Breast epithelium (tissue), 4 donors: Measurements from ENCODE around the gene PTH2. TPM values are rescaled to one million over a fixed set of nuclear protein-coding genes. Genes with fewer than 3 reads are reported as not detected.

ENCODE experiments used
- DNase-seq, 2 donors: peaks; one replicate each; pipeline ENCODE4 v3.0.0-alpha.2; 2019; ENCODE audit warnings: low spot score in 2 of 2
- H3K27ac ChIP-seq, 2 donors: fragments of 200-600 bp; sonication (generic) in 1 of 2; one replicate each; pipeline ENCODE4 v1.5.1; 2016 to 2019; ENCODE audit warnings: mild to moderate bottlenecking in 1 of 2
- H3K27me3 ChIP-seq, 2 donors: fragments of 200-600 bp; sonication (generic) in 1 of 2; one replicate each; pipeline versions ENCODE4 v1.5.1 to v1.6.0; 2017 to 2019; ENCODE audit warnings: control low read depth in 1 of 2, mild to moderate bottlenecking in 1 of 2
- H3K36me3 ChIP-seq: fragments of 200-600 bp; one replicate; pipeline ENCODE4 v1.5.1; 2019
- H3K4me1 ChIP-seq, 2 donors: fragments of 200-600 bp; sonication (generic); one replicate each; pipeline ENCODE4 v1.5.1; 2016 to 2019; ENCODE audit warnings: control low read depth in 1 of 2
- H3K4me3 ChIP-seq, 3 donors: fragments of 200-600 bp; sonication (generic); 1 replicate in 2 of 3; 2 replicates in 1 of 3; pipeline ENCODE4 v1.5.1; 2016 to 2019; ENCODE audit warnings: mild to moderate bottlenecking in 3 of 3, moderate library complexity in 2 of 3
- H3K9me3 ChIP-seq, 2 donors: fragments of 200-600 bp; sonication (generic) in 1 of 2; one replicate each; pipeline ENCODE4 v1.5.1; 2016 to 2019; ENCODE audit warnings: control low read depth in 1 of 2
- CTCF ChIP-seq, 3 donors: fragments of 450-650 bp; IDR thresholded peaks; one replicate each; pipeline ENCODE4 v1.5.1; 2016 to 2017; ENCODE audit warnings: antibody characterized with exemption in 3 of 3, mild to moderate bottlenecking in 3 of 3, moderate library complexity in 3 of 3
- POLR2A ChIP-seq: fragments of 450-650 bp; IDR thresholded peaks from one replicate; pipeline ENCODE4 v1.6.1; 2016; ENCODE audit warnings: antibody characterized with exemption, mild to moderate bottlenecking, moderate library complexity
- POLR2AphosphoS5 ChIP-seq, 3 donors: sonication (generic); formaldehyde crosslinking; IDR thresholded peaks; one replicate each; pipeline ENCODE4 v1.6.1; 2017; ENCODE audit warnings: antibody characterized with exemption in 3 of 3
- intact Hi-C: fragments of 100-400 bp; cut with DNase I; formaldehyde crosslinking; loops from one replicate; pipeline ENCODE4 v1.15.1; 2023; ENCODE audit warnings: low total_unique reads
- total RNA-seq, 3 donors: library from RNA; depleted of rRNA; stranded (reverse); fragments of >200 nt; gene quantifications; one replicate each; pipeline ENCODE4 v1.1.0, GENCODE V29; 2016

PTH2 gene
- total RNA-seq, 3 donors from 2014 or later: not detected

- Histone ChIP-seq H3K27me3 (peaks cover 0 to 23% of the 10 kb centered on the region in 2 donors), H3K36me3 (no peaks in the 10 kb centered on the region), H3K27ac (peak overlapping the region; percentile 80 to 81), H3K4me1 (peaks cover 0 to 4% of the 10 kb centered on the region in 2 donors), H3K4me3 (peak overlapping the region; percentile 62 to 91 (median 69)), H3K9me3 (no peaks in the 10 kb centered on the region)
- intact Hi-C loops: no loop called here
- TF ChIP-seq POLR2AphosphoS5 (IDR thresholded peaks at IDR 0.05): no peak
- TF ChIP-seq POLR2A: no peak
- TF ChIP-seq CTCF (IDR thresholded peaks at IDR 0.05): no peak
- DNase-seq: peak; percentile 94 to 96
Observed at GRCh38 chr19:49442771-49443365, 19.6 kb upstream of the PTH2 start.

DNA sequence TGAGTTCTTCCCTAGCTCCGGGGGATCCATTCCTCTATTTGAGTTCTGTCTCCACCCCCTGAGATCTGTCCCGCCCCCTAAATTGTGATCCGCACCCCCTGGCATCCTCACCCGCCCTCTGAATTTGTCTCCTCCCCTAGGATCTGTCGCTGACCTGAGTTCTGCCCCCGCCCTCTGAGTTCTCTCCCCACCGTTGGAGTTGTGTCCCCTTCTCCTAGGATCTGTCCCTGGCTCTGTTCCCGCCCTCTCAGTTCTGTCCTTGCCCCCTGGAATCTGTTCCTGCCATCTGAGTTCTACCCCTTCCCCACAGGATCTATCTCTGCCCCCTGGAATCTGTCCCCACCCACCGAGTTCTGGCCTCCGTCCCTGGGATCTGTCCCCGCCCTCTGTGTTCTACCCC is 19.1 kb upstream of the PTH2 start:
- H3K36me3 ChIP-seq: no peaks in the 10 kb centered on the region
- DNase-seq: peak in 1 of 2 donors; percentile 46
- H3K9me3 ChIP-seq: no peaks in the 10 kb centered on the region
- H3K27ac ChIP-seq: peak overlapping the region; percentile 80 to 81
- peaks cover 0 to 24% of the 10 kb centered on the region in 2 donors for H3K27me3 ChIP-seq
- H3K4me1 ChIP-seq: peaks cover 0 to 4% of the 10 kb centered on the region in 2 donors
- H3K4me3 ChIP-seq: peak overlapping the region; percentile 62 to 91 (median 69)
- intact Hi-C loops: no loop called here
- no peak for TF ChIP-seq CTCF (IDR thresholded peaks at IDR 0.05)
- no peak for TF ChIP-seq POLR2AphosphoS5 (IDR thresholded peaks at IDR 0.05)
- TF ChIP-seq POLR2A: no peak

GRCh38 chr19:49441960-49442350 is 18.7 kb upstream of the PTH2 start:
- no peaks in the 10 kb centered on the region for H3K9me3 ChIP-seq
- peak overlapping the region; percentile 80 to 81 for H3K27ac ChIP-seq
- peaks cover 0 to 28% of the 10 kb centered on the region in 2 donors for H3K27me3 ChIP-seq
- intact Hi-C loops: no loop called here
- peaks cover 0 to 4% of the 10 kb centered on the region in 2 donors for H3K4me1 ChIP-seq
- TF ChIP-seq CTCF (IDR thresholded peaks at IDR 0.05) (no peak), POLR2A (no peak), POLR2AphosphoS5 (IDR thresholded peaks at IDR 0.05) (no peak)
- no peak for DNase-seq
- no peaks in the 10 kb centered on the region for H3K36me3 ChIP-seq
- H3K4me3 ChIP-seq: peak overlapping the region; percentile 62 to 91 (median 69)

DNA sequence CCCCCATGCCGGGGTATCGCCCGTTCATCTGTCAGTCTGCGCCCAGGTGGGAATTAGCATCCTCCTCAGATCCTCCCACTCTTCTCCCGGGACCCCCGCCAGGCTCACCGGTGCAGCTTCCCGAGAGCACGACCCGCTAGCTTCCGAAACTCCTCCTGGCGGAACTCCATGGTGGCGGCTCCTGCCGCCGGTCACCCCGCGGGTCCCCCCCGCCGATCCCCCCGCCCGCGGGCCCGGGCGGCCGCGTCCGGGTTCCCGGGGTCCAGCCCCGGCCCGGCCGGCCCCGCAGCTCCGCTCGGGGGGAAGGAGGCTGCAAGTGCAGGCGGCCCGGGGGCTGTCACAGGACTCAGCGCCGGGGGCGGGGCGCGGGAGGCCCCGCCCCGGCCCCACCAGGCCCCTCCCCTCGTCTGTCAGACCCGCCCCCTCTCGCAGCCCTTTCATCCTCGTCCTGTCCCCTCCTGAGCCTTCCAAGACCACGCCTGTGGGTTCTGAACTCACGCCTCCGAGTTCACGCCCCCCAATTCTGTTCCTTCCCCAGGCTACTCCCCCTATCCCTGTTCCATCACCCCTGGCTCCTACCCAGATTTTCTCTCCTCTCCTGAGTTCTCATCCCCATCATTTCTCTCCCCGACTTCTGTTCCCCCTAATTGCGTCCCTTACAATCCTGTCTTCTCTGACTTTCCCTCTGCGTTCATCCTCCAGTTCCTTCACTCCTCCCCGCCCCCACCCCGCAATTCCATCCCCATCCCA is 18.1 kb upstream of the PTH2 start, which contains the start of gene SLC17A7:
TSS of gene SLC17A7 (minus strand) at position 318 of the 750 bp plus-strand sequence. CDS start at position 170, 148 bp downstream.
- DNase-seq: no peak
- peak within 1 kb of the TSS; percentile 80 to 81 for H3K27ac ChIP-seq
- intact Hi-C loops: no loop called here
- TF ChIP-seq POLR2AphosphoS5 (IDR thresholded peaks at IDR 0.05): no peak
- no peak for TF ChIP-seq POLR2A
- TF ChIP-seq CTCF (IDR thresholded peaks at IDR 0.05): no peak
- H3K27me3 ChIP-seq: peaks cover 0 to 34% of the 10 kb centered on the region in 2 donors
- H3K36me3 ChIP-seq: no peaks in the 10 kb centered on the region
- H3K9me3 ChIP-seq: no peaks in the 10 kb centered on the region
- peaks cover 0 to 4% of the 10 kb centered on the region in 2 donors for H3K4me1 ChIP-seq
- H3K4me3 ChIP-seq: peak within 1 kb of the TSS; percentile 62 to 91 (median 69)
